Raji (cell line): ENCODE results near the gene MACROD2.

Experiments used
- POLR2A ChIP-seq: IDR thresholded peaks from 2 replicates; pipeline ENCODE4 v1.6.1; 2011; ENCODE audit warnings: low read depth, low read length, control low read depth; ENCODE audit not compliant: insufficient read depth

The MACROD2 gene

GRCh38 chr20:14707865-14708596, 712.7 kb downstream of the MACROD2 start:
- TF ChIP-seq POLR2A = no peak

DNA sequence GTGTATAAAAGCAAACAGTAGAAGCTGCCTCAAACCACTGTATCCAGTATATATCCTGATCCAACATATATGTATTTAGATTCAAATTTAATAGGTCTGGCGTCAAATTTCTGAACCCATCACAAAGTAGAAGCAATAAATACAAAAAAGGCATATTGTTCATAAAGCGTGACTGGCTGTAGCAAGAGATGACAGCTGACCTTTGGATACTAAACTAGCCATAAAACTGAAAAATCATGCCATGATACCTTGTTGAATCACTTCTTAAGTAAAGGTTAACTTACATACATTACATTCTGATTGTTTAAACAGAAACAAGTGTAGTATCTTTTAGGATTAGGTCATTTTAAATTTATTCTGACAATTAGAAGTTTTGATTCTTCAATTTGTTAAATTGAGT, 714.1 kb downstream of the MACROD2 start:
- no peak for TF ChIP-seq POLR2A

GRCh38 chr20:14710951-14711350, 715.6 kb downstream of the MACROD2 start:
- TF ChIP-seq POLR2A = no peak

GRCh38 chr20:14711652-14712051, 716.3 kb downstream of the MACROD2 start:
- no peak for TF ChIP-seq POLR2A

DNA sequence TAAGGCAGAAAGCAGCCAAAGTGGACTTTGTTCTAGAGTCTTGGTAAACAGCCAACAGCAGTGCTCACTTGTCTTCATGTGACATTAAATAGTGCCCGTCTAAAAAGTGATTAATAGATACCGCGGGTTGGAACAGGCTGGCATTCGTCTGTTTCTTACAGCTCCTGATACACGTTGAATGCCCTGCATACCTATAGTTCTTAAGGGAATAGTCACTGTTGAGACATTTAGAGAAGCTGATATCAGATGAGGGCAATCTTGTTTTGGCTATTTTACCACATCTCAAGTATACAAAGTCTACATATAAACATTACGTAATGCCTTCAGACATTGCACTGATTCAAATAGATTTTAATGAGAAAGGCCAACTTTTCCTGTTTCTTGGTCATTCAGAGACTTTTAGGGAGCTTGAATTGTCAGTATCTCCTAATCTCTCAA, 717.0 kb downstream of the MACROD2 start:
- no peak for TF ChIP-seq POLR2A

DNA sequence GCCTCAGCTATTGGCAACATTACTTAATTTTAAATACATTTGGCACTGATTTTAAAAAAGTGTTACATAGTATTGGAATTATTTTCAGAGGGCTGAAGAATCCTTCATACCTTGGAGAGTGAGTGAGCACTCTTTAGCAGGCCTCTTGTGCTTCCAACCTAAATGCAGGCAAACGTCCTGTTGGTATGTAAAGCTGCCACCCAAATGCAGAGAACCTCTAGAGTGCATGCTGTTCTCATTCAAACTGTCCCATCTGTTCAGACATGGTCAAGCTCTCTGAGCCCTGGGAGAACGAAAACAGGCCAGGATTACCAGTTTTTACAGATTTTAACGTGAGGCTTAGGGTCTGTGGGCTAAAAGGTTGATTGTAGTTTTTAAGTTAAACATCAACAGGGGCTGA, 720.1 kb downstream of the MACROD2 start:
- TF ChIP-seq POLR2A = no peak

DNA sequence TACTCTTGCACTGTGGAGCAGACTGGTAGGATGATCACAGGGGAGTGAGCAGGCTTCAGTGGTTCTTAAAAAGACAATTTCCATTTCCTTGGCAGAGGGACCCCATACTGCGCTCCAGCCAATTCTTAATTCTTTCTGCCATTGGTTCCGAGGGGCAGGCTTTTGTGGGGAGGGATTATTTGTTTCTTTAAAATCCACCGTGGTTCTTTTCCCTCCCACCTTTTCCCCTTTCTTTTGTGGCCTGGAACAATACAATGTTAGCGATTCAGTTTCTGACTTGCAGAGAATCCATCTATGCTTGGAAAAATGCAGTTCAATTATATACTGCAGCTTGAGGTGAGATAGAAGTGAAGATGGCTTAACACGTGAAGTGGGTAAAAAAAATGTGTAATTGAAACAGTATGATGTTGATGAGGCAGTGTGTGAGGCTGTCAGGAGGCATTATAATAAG, 721.1 kb downstream of the MACROD2 start:
- TF ChIP-seq POLR2A = no peak

GRCh38 chr20:14717134-14717999, 722.1 kb downstream of the MACROD2 start:
- TF ChIP-seq POLR2A = no peak

- no peak for TF ChIP-seq POLR2A
Measured at GRCh38 chr20:14720251-14720650, 724.9 kb downstream of the MACROD2 start.

DNA sequence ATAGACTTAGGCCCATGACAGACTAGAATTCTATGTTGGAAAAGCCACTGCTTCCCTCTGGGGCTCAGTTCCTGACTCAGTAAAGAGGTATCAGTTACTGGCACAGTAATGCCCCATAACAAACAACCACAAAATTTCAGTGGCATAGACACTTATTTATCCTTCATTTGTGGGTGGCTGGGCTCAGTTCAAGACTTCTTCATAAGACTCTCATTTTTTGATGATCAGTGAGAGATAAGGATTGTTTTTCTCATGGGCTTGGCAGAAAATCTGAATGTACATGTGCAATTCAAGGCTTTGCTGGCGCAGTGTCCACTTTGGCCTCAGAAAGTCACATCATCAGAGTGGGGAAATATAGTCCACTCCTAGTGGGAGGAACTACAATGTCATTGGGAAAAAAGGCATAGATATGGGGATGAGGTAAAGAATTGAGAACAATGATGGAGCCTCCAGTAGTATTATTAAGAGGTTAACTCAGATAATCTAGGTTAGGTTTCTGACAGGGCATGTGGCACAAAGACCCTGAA, 726.7 kb downstream of the MACROD2 start:
- TF ChIP-seq POLR2A = no peak

DNA sequence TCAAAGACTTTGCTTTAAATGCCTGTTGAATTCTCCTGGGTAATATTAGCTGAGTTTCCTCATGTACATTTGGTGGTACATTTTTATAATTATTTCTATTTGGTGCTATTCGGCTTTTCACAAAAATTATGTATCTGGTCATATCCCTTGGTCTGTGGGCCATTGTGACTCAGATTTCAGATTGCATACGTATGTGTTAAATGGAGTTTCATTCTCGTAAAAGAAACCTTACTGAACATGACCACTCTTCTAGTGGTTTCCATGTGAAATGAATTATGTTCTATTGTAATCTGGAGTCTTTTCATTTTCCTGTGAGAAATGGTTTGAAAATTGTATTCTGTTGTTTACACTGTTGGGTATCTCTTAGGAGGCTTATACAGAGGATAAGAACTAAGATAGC, 728.3 kb downstream of the MACROD2 start:
- no peak for TF ChIP-seq POLR2A

DNA sequence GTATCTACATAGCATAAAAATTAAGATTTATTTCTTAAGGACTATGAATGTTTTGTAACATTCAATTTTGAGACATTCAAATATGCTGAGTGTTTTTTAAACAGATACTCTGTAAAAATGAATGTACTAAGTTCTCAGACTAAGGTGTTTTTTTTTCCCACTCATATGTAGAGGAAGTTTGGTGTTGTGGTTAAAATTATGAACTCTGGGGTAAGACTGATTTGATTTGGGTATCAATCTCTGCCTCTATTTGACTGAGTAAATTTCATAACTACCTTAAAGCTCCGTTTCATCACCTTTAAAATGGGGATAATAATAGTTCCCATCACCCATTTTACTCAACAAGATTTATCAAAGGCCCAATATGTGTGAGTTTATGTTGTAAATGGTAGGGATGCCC, 728.7 kb downstream of the MACROD2 start:
- TF ChIP-seq POLR2A = no peak

GRCh38 chr20:14724468-14724867, 729.2 kb downstream of the MACROD2 start:
- TF ChIP-seq POLR2A = no peak

DNA sequence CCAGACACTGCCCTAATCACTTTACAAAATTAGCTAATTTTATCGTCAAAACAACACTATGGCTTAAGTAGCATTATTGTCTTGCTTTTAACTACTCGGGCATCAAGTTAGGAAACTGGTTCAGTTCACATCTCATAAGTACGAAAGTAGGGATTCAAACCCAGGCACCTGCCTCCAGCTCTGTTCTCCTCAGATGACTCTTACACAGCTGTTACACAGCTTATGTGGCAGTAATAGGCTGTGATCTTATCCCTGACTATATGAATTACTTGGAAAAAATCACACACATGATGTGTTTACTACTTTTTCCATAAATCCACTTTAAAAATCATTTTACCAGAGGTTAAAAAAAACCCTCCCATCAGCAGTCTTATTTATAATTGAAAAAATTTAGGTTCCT, 731.3 kb downstream of the MACROD2 start:
- TF ChIP-seq POLR2A = no peak

DNA sequence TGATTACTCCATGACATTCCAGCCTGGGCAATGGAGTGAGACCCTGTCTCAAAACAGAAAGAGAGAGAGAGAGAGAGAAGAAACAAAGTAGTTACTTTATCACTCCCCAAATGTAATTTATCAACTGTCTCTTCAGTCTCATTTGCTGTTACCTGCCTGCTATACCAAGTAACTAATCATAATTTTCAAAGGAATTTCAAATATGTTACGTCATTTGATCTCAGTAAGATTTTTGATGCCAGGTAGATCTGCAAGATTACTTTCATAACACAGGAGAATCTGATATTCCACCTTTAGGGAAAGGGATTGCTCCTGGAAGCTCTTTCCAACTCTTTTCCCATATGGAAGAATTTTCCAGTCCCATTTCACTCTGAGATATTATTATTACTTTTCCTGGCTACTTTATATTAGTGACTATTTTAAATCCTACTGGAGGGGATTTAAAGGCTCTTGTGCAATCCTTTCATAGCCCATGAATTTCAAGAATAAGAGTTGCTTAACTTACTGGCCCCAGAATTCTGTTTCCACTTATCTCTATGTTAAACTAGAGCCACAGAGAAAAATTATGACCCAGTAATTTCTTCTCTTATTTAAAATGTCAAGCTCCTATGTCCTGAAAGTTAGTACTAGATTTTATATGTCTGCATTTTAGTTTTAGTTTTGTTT, 732.3 kb downstream of the MACROD2 start:
- no peak for TF ChIP-seq POLR2A

DNA sequence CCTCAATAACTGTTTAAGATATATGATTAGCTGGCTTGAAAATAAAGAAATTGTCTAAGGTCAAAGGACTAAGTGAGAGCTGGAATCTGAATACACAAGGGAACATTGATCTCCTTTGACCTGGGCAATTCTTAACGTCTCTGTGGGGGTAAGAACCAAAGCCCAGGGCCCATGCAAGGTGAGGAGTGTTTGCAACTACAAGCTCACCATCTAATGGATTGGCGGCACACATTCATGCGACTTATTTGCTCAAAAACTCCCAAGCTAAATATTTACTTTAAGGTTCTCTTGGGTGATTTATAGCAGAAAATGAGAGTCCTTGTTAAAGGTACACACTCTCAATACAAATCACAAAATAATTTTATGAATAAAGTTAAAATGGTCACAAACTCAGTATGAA, 734.1 kb downstream of the MACROD2 start:
- no peak for TF ChIP-seq POLR2A

GRCh38 chr20:14732343-14732742, 737.0 kb downstream of the MACROD2 start:
- TF ChIP-seq POLR2A = no peak
